NT2/D1 (cell line): ENCODE data around the gene NUP62CL.

Experiments
- SUZ12 ChIP-seq: IDR thresholded peaks from 2 replicates; pipeline ENCODE4 v1.6.1; 2011; ENCODE audit not compliant: insufficient read length, insufficient read depth; ENCODE audit errors: extremely low read depth
- YY1 ChIP-seq: IDR thresholded peaks from 2 replicates; pipeline ENCODE4 v1.6.1; 2011; ENCODE audit not compliant: insufficient read length, insufficient read depth
- ZNF274 ChIP-seq: IDR thresholded peaks from 2 replicates; pipeline ENCODE4 v1.6.1; 2011; ENCODE audit warnings: mild to moderate bottlenecking, low read depth, low read length

DNA sequence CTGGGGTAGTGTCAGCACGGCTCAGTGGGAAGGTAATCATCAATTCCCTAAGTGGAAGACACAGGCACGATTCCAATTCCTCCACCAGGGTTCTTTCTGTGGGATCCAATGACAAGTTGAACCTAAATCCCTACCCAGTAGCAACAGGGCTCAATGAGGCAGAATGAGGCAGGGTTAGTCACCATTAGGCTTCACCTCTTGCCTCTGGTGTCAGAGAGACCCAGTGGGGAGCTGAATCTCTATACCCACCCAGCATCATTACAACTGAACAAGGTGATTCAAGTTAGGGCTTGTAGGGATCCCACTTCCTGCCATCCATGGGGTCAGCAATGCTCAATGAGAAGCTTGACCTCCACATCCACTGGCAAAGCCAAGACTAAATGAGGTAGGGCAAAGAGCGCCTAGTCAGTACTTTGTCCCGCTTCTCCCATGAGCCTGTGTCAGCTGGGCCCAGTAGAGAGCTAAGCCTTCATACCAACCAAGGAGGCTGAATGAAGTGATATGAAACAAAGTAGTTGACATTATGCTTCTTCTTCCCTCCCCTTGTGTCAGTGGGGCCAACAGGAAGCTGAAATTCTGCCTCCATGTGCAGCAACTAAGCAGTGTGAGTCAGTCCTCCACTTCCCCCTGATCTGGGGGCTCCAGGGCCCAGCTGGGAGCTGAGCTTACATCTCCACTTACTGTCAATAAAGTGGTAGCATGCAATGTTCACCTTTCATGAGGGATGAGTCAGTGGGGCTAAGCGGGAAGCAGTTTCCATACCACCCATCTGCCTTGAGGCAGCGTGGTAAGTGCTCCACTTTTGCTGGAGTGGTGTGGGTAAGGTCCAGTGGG lies 51.2 kb downstream of the NUP62CL start:
- no peak for TF ChIP-seq YY1
- no peak for TF ChIP-seq SUZ12
- no peak for TF ChIP-seq ZNF274
